Endothelial cell of umbilical vein (primary cell): ENCODE measurements around the gene HNMT.

Source experiments
- JUN ChIP-seq: IDR thresholded peaks from 2 replicates; pipeline ENCODE4 v1.6.1; 2011; ENCODE audit warnings: borderline replicate concordance, low read depth; ENCODE audit not compliant: insufficient read length, insufficient read depth
- POLR2A ChIP-seq: IDR thresholded peaks from 2 replicates; pipeline ENCODE4 v1.6.1; 2012; ENCODE audit warnings: low read depth, mild to moderate bottlenecking, control low read depth, low read length
- TF ChIP-seq, protein P1 (sequence below), 2 donors: IDR thresholded peaks; 1 replicate in 1 of 2; 2 replicates in 1 of 2; pipeline ENCODE4 v1.5.1; 2011; ENCODE audit warnings: low read length in 2 of 2, mild to moderate bottlenecking in 2 of 2, moderate library complexity in 2 of 2, control low read depth in 1 of 2, inconsistent platforms in 1 of 2, low read depth in 1 of 2; ENCODE audit not compliant: insufficient read depth in 1 of 2; ENCODE audit errors: extremely low read depth in 1 of 2
- TF ChIP-seq, protein P2 (sequence below): IDR thresholded peaks from 2 replicates; pipeline ENCODE4 v1.6.1; 2011; ENCODE audit not compliant: insufficient read depth, insufficient read length

- TF ChIP-seq, protein P1, sequence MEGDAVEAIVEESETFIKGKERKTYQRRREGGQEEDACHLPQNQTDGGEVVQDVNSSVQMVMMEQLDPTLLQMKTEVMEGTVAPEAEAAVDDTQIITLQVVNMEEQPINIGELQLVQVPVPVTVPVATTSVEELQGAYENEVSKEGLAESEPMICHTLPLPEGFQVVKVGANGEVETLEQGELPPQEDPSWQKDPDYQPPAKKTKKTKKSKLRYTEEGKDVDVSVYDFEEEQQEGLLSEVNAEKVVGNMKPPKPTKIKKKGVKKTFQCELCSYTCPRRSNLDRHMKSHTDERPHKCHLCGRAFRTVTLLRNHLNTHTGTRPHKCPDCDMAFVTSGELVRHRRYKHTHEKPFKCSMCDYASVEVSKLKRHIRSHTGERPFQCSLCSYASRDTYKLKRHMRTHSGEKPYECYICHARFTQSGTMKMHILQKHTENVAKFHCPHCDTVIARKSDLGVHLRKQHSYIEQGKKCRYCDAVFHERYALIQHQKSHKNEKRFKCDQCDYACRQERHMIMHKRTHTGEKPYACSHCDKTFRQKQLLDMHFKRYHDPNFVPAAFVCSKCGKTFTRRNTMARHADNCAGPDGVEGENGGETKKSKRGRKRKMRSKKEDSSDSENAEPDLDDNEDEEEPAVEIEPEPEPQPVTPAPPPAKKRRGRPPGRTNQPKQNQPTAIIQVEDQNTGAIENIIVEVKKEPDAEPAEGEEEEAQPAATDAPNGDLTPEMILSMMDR (IDR thresholded peaks at IDR 0.05; ENCODE audit: extremely low read depth in 1 of 2, insufficient read depth in 1 of 2, low read depth in 1 of 2, low read length in 2 of 2): no peak
- TF ChIP-seq POLR2A (no peak), JUN (no peak)
- TF ChIP-seq, protein P2, sequence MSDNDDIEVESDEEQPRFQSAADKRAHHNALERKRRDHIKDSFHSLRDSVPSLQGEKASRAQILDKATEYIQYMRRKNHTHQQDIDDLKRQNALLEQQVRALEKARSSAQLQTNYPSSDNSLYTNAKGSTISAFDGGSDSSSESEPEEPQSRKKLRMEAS: no peak
Observed at GRCh38 chr2:137927846-137928245, 36.4 kb upstream of the HNMT start.
